HL-60 (cell line): ENCODE measurements around the gene GDPD5.

Experiments used
- DNase-seq, 2 experiments: peaks; one replicate each; pipeline ENCODE4 v3.0.0-alpha.2; 2010 to 2020; ENCODE audit warnings: low read depth in 1 of 2, low spot score in 1 of 2
- H3K27ac ChIP-seq: fragments of 250-450 bp; sonication (Bioruptor Pico); replicated peaks from 2 replicates; pipeline ENCODE4 v1.5.1; 2020; ENCODE audit warnings: mild to moderate bottlenecking, moderate library complexity
- H3K27me3 ChIP-seq: fragments of 250-450 bp; sonication (Bioruptor Pico); 2 replicates; pipeline ENCODE4 v1.5.1; 2021; ENCODE audit warnings: mild to moderate bottlenecking, moderate library complexity; ENCODE audit not compliant: insufficient read depth, poor library complexity, severe bottlenecking
- H3K4me3 ChIP-seq: replicated peaks from 2 replicates; pipeline ENCODE4 v1.5.1; 2011; ENCODE audit warnings: mild to moderate bottlenecking, control low read depth, low read length; ENCODE audit not compliant: insufficient read depth
- GABPA ChIP-seq: IDR thresholded peaks from 2 replicates; pipeline ENCODE4 v1.6.1; 2012; ENCODE audit warnings: low read depth
- POLR2AphosphoS5 ChIP-seq: IDR thresholded peaks from 2 replicates; pipeline ENCODE4 v1.6.1; 2012; ENCODE audit warnings: low read depth
- SPI1 ChIP-seq: IDR thresholded peaks from 2 replicates; pipeline ENCODE4 v1.6.1; 2012; ENCODE audit warnings: low read depth, mild to moderate bottlenecking, borderline replicate concordance
- TF ChIP-seq, protein P1 (sequence below): IDR thresholded peaks from one replicate; pipeline ENCODE4 v1.5.1; 2011; ENCODE audit warnings: low read length, control low read depth, inconsistent platforms; ENCODE audit not compliant: insufficient read depth
- TF ChIP-seq, protein P2 (sequence below): IDR thresholded peaks from 2 replicates; pipeline ENCODE4 v1.6.1; 2012; ENCODE audit warnings: low read depth; ENCODE audit not compliant: insufficient replicate concordance

The GDPD5 gene

DNA sequence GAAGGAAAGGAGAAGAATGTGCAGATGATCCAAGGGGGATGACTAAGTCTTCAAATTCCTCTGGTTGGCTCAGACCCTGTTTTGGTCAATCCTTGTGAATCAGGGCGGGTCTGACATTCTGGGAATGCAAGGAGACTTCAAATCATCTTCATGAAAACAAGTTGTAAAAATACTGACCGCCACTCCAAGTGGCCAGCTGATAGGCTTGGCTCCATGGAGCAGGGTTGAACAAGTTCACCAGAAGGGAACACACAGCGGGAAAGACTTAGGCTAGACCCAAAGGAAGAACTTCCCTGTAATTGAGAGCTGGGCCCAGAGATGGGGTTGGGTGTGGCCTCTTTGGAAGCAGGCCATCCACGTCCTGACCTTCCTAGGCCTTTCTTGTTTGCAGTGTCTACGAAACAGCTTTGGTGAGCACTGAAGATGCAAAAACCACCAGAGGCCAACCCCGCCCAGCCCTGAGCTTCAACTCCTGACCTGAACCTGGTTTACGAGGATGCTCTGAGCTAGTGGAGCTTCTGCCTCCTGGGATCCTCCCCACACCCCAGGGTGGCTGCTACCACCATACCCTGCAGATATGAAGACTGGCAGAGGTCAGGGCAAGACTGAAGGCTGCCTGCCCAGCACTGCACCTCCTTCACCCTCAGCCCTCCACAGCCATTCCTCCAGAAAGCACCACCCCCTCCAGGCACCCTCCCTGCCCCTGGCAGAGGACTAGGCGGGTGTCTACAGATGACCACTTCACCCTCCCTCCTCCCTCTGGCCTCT lies 26.1 kb downstream of the GDPD5 start:
- Histone ChIP-seq H3K4me3 (no peak overlapping the region), H3K27ac (no peak overlapping the region), H3K27me3 (no peaks in the 10 kb centered on the region)
- no peak for TF ChIP-seq GABPA
- TF ChIP-seq, protein P1, sequence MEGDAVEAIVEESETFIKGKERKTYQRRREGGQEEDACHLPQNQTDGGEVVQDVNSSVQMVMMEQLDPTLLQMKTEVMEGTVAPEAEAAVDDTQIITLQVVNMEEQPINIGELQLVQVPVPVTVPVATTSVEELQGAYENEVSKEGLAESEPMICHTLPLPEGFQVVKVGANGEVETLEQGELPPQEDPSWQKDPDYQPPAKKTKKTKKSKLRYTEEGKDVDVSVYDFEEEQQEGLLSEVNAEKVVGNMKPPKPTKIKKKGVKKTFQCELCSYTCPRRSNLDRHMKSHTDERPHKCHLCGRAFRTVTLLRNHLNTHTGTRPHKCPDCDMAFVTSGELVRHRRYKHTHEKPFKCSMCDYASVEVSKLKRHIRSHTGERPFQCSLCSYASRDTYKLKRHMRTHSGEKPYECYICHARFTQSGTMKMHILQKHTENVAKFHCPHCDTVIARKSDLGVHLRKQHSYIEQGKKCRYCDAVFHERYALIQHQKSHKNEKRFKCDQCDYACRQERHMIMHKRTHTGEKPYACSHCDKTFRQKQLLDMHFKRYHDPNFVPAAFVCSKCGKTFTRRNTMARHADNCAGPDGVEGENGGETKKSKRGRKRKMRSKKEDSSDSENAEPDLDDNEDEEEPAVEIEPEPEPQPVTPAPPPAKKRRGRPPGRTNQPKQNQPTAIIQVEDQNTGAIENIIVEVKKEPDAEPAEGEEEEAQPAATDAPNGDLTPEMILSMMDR: no peak
- no peak for TF ChIP-seq SPI1
- no peak for TF ChIP-seq POLR2AphosphoS5
- TF ChIP-seq, protein P2, sequence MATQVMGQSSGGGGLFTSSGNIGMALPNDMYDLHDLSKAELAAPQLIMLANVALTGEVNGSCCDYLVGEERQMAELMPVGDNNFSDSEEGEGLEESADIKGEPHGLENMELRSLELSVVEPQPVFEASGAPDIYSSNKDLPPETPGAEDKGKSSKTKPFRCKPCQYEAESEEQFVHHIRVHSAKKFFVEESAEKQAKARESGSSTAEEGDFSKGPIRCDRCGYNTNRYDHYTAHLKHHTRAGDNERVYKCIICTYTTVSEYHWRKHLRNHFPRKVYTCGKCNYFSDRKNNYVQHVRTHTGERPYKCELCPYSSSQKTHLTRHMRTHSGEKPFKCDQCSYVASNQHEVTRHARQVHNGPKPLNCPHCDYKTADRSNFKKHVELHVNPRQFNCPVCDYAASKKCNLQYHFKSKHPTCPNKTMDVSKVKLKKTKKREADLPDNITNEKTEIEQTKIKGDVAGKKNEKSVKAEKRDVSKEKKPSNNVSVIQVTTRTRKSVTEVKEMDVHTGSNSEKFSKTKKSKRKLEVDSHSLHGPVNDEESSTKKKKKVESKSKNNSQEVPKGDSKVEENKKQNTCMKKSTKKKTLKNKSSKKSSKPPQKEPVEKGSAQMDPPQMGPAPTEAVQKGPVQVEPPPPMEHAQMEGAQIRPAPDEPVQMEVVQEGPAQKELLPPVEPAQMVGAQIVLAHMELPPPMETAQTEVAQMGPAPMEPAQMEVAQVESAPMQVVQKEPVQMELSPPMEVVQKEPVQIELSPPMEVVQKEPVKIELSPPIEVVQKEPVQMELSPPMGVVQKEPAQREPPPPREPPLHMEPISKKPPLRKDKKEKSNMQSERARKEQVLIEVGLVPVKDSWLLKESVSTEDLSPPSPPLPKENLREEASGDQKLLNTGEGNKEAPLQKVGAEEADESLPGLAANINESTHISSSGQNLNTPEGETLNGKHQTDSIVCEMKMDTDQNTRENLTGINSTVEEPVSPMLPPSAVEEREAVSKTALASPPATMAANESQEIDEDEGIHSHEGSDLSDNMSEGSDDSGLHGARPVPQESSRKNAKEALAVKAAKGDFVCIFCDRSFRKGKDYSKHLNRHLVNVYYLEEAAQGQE: no peak
- DNase-seq: no peak

DNA sequence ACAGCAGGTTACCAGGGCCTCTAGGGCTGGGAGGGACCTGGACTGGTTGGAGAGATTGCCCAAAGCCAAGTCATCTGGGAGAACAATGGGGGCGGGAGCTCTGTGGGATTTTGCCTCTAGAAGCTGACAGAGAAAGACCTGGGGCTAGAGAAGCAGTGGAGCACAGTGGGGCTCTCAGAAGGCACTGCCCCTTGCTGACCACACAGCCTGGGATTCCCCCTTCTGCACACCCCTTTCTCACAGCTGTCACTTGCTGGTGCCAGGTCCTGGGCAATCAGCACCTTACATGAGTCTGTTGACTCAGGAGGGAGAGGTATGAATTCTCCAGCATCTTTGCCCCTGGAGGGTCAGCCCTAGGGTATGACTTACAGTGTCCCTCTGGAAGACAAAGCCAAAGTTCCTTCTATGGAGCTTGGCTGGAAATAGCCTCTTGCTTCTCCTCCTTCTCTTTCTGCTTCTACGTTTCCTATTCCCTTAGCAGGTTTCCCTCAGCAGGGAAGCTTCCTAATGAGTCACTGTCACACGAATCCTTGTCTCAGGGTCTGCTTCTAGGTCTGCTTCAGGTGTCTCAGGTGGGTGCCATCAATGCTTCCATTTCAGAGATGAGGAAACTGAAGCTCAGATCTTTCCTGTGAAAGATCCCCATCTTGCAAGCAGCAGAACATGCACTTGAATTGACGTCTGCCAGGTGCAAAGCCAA lies 27.0 kb downstream of the GDPD5 start:
- TF ChIP-seq, protein P1: no peak
- TF ChIP-seq GABPA (no peak), POLR2AphosphoS5 (no peak), SPI1 (no peak)
- TF ChIP-seq, protein P2: no peak
- DNase-seq: no peak
- no peak overlapping the region for H3K4me3 ChIP-seq
- H3K27me3 ChIP-seq: no peaks in the 10 kb centered on the region
- H3K27ac ChIP-seq: no peak overlapping the region

DNA sequence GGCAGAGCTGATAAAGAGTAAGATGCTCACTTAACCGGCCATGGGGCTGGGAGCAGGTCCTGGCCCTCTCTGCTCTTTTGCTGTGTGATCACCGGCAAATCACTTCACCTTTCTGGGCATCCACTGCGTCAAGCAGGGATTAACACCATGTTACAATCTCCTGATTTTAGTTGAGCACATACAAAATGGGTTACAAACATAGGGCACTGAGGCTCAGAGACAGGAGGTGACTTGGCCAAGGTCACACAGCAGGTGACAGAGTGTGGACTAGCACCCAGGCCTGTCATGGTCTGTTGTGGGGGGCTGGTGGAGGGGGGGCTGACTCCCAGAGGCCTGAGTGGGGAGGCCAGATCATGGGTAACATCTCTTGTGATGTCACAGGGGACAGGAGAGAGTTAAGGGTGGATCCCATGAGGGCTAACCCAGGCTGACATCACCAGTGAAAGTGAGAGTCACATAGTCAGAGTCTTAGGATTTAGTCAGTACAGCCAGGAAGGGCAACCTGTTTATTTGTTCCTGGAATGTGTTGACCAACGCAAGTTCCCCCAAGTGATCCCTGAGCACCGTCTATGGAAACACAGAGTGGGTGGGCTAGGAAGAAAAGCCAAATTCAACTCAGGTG lies 27.8 kb downstream of the GDPD5 start:
- TF ChIP-seq POLR2AphosphoS5: no peak
- TF ChIP-seq, protein P2: no peak
- TF ChIP-seq GABPA: no peak
- TF ChIP-seq, protein P1: no peak
- Histone ChIP-seq H3K4me3 (no peak overlapping the region), H3K27me3 (no peaks in the 10 kb centered on the region), H3K27ac (no peak overlapping the region)
- DNase-seq: no peak
